Measurements from ENCODE around the gene CNIH2. TPM values are rescaled to one million over a fixed set of nuclear protein-coding genes. Genes with fewer than 3 reads are reported as not detected.
A peak's percentile ranks its signal among the peaks of the same experiment; 100 is the strongest.

Gene CNIH2
- total and polyA plus RNA-seq, 4 donors = 0.18 to 1.1 (median 0.75) TPM; not detected in 1

DNA sequence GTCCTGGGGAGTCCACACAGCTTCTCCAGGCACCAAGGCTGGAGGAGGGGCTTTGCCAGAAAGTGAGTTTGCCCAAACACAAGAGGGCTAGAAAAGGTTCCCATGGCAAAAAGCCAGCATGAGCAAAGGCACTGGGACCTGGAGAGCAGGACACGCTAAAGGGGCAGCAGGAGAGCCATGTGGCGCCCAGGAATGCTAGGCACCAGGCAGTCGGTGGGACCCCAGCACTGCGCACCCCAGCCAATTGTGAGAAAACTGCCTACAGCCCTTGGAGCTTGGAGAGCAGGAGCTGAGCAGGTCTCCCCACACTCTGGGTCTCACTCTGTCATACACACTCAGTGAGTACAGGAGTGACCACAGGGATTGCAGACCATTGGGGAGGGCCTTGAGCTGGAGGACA is 14.7 kb upstream of the CNIH2 start:
- intact Hi-C loops (cut with DNase I) = loop anchor here in 1 of 2 donors (10.0 kb wide), 1 partner anchor 188 kb away; the partner anchor contains the start of gene PACS1
- Histone ChIP-seq H3K4me3 (ENCODE audit: low read length in 2 of 2) (no peak overlapping the region), H3K9me3 (ENCODE audit: control insufficient read depth, low read length) (no peaks in the 10 kb centered on the region), H3K27ac (ENCODE audit: low read depth in 1 of 2, low read length in 2 of 2) (no peak overlapping the region), H3K36me3 (ENCODE audit: control insufficient read depth in 1 of 2, insufficient read depth in 2 of 2, low read length in 1 of 2) (peaks cover 0 to 3% of the 10 kb centered on the region in 2 donors), H3K4me1 (ENCODE audit: control insufficient read depth in 1 of 2, insufficient read depth in 2 of 2, low read length in 2 of 2) (peaks cover 0 to 2% of the 10 kb centered on the region in 2 donors), H3K27me3 (ENCODE audit: control insufficient read depth in 1 of 2, insufficient read depth in 2 of 2, low read length in 1 of 2) (no peaks in the 10 kb centered on the region)
- no peak for DNase-seq
- 84 to 86% methylated on average over 4 of the region's 4 CpGs for WGBS, 2 donors
- ATAC-seq (ENCODE audit: low FRiP score) = no peak

DNA sequence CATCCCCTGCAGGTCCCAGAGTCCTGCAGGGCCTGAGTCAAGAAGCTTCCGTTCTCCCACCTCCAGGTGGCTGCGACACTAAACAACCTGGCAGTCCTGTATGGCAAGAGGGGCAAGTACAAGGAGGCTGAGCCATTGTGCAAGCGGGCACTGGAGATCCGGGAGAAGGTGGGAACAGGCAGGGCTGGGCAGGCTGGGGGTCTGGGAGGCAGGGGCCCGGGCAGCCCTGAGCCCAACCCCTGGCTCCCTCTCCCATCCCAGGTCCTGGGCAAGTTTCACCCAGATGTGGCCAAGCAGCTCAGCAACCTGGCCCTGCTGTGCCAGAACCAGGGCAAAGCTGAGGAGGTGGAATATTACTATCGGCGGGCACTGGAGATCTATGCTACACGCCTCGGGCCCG is 14.2 kb upstream of the CNIH2 start:
- no peaks in the 10 kb centered on the region for H3K27me3 ChIP-seq (ENCODE audit: control insufficient read depth in 1 of 2, insufficient read depth in 2 of 2, low read length in 1 of 2)
- no peak overlapping the region for H3K27ac ChIP-seq (ENCODE audit: low read depth in 1 of 2, low read length in 2 of 2)
- no peak for ATAC-seq (ENCODE audit: low FRiP score)
- peaks cover 0 to 2% of the 10 kb centered on the region in 2 donors for H3K4me1 ChIP-seq (ENCODE audit: control insufficient read depth in 1 of 2, insufficient read depth in 2 of 2, low read length in 2 of 2)
- intact Hi-C loops (cut with DNase I) = loop anchor here in 1 of 2 donors (10.0 kb wide), 1 partner anchor 189 kb away; the partner anchor contains the start of gene PACS1
- no peak for DNase-seq
- no peak overlapping the region for H3K4me3 ChIP-seq (ENCODE audit: low read length in 2 of 2)
- WGBS, 2 donors = 88 to 91% methylated on average over 10 of the region's 10 CpGs
- H3K36me3 ChIP-seq (ENCODE audit: control insufficient read depth in 1 of 2, insufficient read depth in 2 of 2, low read length in 1 of 2) = peaks cover 0 to 3% of the 10 kb centered on the region in 2 donors
- H3K9me3 ChIP-seq (ENCODE audit: control insufficient read depth, low read length) = no peaks in the 10 kb centered on the region

DNA sequence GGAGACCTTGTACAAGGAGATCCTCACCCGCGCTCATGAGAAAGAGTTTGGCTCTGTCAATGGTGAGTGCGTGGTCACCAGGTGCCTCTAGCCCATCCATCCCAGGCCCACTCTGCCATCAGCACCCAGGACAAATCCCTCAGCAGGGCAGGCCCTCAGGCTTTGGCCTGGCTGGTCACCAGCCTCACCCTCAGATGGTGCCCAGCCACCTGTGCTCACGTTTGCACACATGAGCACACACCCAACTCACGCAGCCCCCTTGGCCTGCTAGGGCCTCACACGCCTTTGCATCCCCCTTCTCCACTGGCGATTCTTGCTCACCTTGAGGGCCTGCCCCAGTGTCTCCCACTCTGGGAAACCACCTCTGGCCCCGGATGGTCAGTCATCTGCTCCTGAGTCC is 13.6 kb upstream of the CNIH2 start:
- Histone ChIP-seq H3K4me1 (ENCODE audit: control insufficient read depth in 1 of 2, insufficient read depth in 2 of 2, low read length in 2 of 2) (peaks cover 0 to 2% of the 10 kb centered on the region in 2 donors), H3K27me3 (ENCODE audit: control insufficient read depth in 1 of 2, insufficient read depth in 2 of 2, low read length in 1 of 2) (no peaks in the 10 kb centered on the region), H3K9me3 (ENCODE audit: control insufficient read depth, low read length) (no peaks in the 10 kb centered on the region), H3K4me3 (ENCODE audit: low read length in 2 of 2) (no peak overlapping the region), H3K27ac (ENCODE audit: low read depth in 1 of 2, low read length in 2 of 2) (no peak overlapping the region), H3K36me3 (ENCODE audit: control insufficient read depth in 1 of 2, insufficient read depth in 2 of 2, low read length in 1 of 2) (peaks cover 0 to 3% of the 10 kb centered on the region in 2 donors)
- WGBS, 2 donors = 88 to 92% methylated on average over 8 of the region's 8 CpGs
- DNase-seq = no peak
- intact Hi-C loops (cut with DNase I) = loop anchor here in 1 of 2 donors (10.0 kb wide), 1 partner anchor 190 kb away; the partner anchor contains the start of gene PACS1
- ATAC-seq (ENCODE audit: low FRiP score) = no peak

GRCh38 chr11:66264914-66265313 is 13.1 kb upstream of the CNIH2 start:
- intact Hi-C loops (cut with DNase I) = loop anchor here in 1 of 2 donors (10.0 kb wide), 1 partner anchor 190 kb away; the partner anchor contains the start of gene PACS1
- no peak for DNase-seq
- Histone ChIP-seq H3K9me3 (ENCODE audit: control insufficient read depth, low read length) (no peaks in the 10 kb centered on the region), H3K4me1 (ENCODE audit: control insufficient read depth in 1 of 2, insufficient read depth in 2 of 2, low read length in 2 of 2) (peaks cover 0 to 2% of the 10 kb centered on the region in 2 donors), H3K27ac (ENCODE audit: low read depth in 1 of 2, low read length in 2 of 2) (no peak overlapping the region), H3K4me3 (ENCODE audit: low read length in 2 of 2) (no peak overlapping the region), H3K36me3 (ENCODE audit: control insufficient read depth in 1 of 2, insufficient read depth in 2 of 2, low read length in 1 of 2) (peaks cover 0 to 3% of the 10 kb centered on the region in 2 donors), H3K27me3 (ENCODE audit: control insufficient read depth in 1 of 2, insufficient read depth in 2 of 2, low read length in 1 of 2) (no peaks in the 10 kb centered on the region)
- no peak for ATAC-seq (ENCODE audit: low FRiP score)
- WGBS, 2 donors = 63 to 66% methylated on average over 12 of the region's 12 CpGs

GRCh38 chr11:66265531-66266377 is 12.2 kb upstream of the CNIH2 start:
- ATAC-seq (ENCODE audit: low FRiP score) = no peak
- 93 to 94% methylated on average over 26 of the region's 26 CpGs for WGBS, 2 donors
- H3K4me3 ChIP-seq (ENCODE audit: low read length in 2 of 2) = no peak overlapping the region
- DNase-seq = no peak
- H3K27ac ChIP-seq (ENCODE audit: low read depth in 1 of 2, low read length in 2 of 2) = no peak overlapping the region
- H3K36me3 ChIP-seq (ENCODE audit: control insufficient read depth in 1 of 2, insufficient read depth in 2 of 2, low read length in 1 of 2) = peaks cover 0 to 3% of the 10 kb centered on the region in 2 donors
- intact Hi-C loops (cut with DNase I) = loop anchor here in 1 of 2 donors (10.0 kb wide), 1 partner anchor 191 kb away; the partner anchor contains the start of gene PACS1
- H3K27me3 ChIP-seq (ENCODE audit: control insufficient read depth in 1 of 2, insufficient read depth in 2 of 2, low read length in 1 of 2) = no peaks in the 10 kb centered on the region
- H3K4me1 ChIP-seq (ENCODE audit: control insufficient read depth in 1 of 2, insufficient read depth in 2 of 2, low read length in 2 of 2) = peaks cover 0 to 2% of the 10 kb centered on the region in 2 donors
- no peaks in the 10 kb centered on the region for H3K9me3 ChIP-seq (ENCODE audit: control insufficient read depth, low read length)

- intact Hi-C loops (cut with DNase I) = loop anchor here in 1 of 2 donors (10.0 kb wide), 1 partner anchor 192 kb away; the partner anchor contains the start of gene PACS1
- H3K36me3 ChIP-seq (ENCODE audit: control insufficient read depth in 1 of 2, insufficient read depth in 2 of 2, low read length in 1 of 2) = peaks cover 0 to 3% of the 10 kb centered on the region in 2 donors
- whole genome bisulfite sequencing, 2 donors = 73 to 77% methylated on average over 20 of the region's 20 CpGs
- no peak overlapping the region for H3K27ac ChIP-seq (ENCODE audit: low read depth in 1 of 2, low read length in 2 of 2)
- no peaks in the 10 kb centered on the region for H3K9me3 ChIP-seq (ENCODE audit: control insufficient read depth, low read length)
- DNase-seq (no peak), ATAC-seq (ENCODE audit: low FRiP score) (no peak)
- H3K27me3 ChIP-seq (ENCODE audit: control insufficient read depth in 1 of 2, insufficient read depth in 2 of 2, low read length in 1 of 2) = no peaks in the 10 kb centered on the region
- H3K4me1 ChIP-seq (ENCODE audit: control insufficient read depth in 1 of 2, insufficient read depth in 2 of 2, low read length in 2 of 2) = peaks cover 0 to 2% of the 10 kb centered on the region in 2 donors
- H3K4me3 ChIP-seq (ENCODE audit: low read length in 2 of 2) = no peak overlapping the region
Measured at GRCh38 chr11:66266378-66267038, 11.5 kb upstream of the CNIH2 start.

GRCh38 chr11:66267039-66267378 is 11.0 kb upstream of the CNIH2 start:
- no peak for ATAC-seq (ENCODE audit: low FRiP score)
- no peaks in the 10 kb centered on the region for H3K9me3 ChIP-seq (ENCODE audit: control insufficient read depth, low read length)
- H3K27me3 ChIP-seq (ENCODE audit: control insufficient read depth in 1 of 2, insufficient read depth in 2 of 2, low read length in 1 of 2) = no peaks in the 10 kb centered on the region
- peak overlapping the region; percentile 27 to 39 for H3K4me3 ChIP-seq (ENCODE audit: low read length in 2 of 2)
- intact Hi-C loops (cut with DNase I) = loop anchor here in 1 of 2 donors (10.0 kb wide), 1 partner anchor 192 kb away; the partner anchor contains the start of gene PACS1
- no peak for DNase-seq
- WGBS, 2 donors = 7 to 9% methylated on average over 13 of the region's 13 CpGs
- H3K36me3 ChIP-seq (ENCODE audit: control insufficient read depth in 1 of 2, insufficient read depth in 2 of 2, low read length in 1 of 2) = peaks cover 0 to 3% of the 10 kb centered on the region in 2 donors
- H3K27ac ChIP-seq (ENCODE audit: low read depth in 1 of 2, low read length in 2 of 2) = peak overlapping the region in 1 of 2 donors; percentile 53
- peaks cover 0 to 2% of the 10 kb centered on the region in 2 donors for H3K4me1 ChIP-seq (ENCODE audit: control insufficient read depth in 1 of 2, insufficient read depth in 2 of 2, low read length in 2 of 2)

DNA sequence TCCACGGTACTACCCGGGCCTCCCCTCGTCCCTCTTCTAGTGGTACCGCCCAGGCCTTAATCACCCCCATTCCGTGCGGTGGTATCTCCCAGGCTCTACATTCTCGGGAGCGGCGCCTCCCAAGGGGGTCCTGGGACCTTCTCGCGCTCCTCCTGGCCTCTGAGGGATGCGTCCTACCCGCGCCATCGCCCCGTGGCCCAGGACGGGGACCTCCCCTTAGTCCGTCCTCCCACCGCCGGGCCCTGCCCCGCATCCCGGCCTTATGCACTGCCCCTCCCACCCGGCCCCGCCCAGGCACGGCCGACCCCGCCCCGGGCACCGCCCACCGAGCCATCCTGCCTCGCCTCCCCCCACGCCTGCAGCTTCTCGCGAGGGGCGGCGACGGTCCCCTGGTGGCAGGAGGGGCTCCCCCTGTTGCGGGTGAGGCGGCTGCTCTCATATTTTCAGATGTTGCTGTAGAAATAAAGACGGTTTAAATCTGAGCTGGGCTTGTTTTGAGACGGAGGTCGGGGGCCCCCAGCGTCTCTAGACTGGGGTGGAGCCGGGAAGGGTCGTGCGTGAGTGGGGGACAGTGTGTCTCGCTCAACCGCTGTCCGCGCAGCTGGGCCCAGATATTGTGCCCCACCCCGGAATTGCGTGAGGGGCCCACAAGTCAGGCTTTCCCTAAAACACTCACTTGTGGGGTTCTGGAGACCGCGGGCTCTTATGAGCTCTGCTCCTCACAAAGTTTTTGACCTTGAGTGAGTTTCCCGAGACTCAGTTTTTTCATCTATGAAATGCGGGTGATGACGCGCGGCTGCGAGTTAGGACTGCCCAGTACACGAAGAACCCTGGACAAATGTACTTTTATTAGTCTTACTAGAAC is 10.4 kb upstream of the CNIH2 start:
- peaks cover 0 to 2% of the 10 kb centered on the region in 2 donors for H3K4me1 ChIP-seq (ENCODE audit: control insufficient read depth in 1 of 2, insufficient read depth in 2 of 2, low read length in 2 of 2)
- H3K27ac ChIP-seq (ENCODE audit: low read depth in 1 of 2, low read length in 2 of 2) = peak overlapping the region; percentile 68 to 95
- intact Hi-C loops (cut with DNase I) = loop anchor here in 1 of 2 donors (10.0 kb wide), 1 partner anchor 193 kb away; the partner anchor contains the start of gene PACS1
- H3K36me3 ChIP-seq (ENCODE audit: control insufficient read depth in 1 of 2, insufficient read depth in 2 of 2, low read length in 1 of 2) = peaks cover 0 to 7% of the 10 kb centered on the region in 2 donors
- peak; percentile 92 for ATAC-seq (ENCODE audit: low FRiP score)
- peak; percentile 92 to 97 for DNase-seq
- H3K4me3 ChIP-seq (ENCODE audit: low read length in 2 of 2) = peak overlapping the region; percentile 52 to 81
- WGBS, 2 donors = 0 to 1% methylated on average over 59 to 61 of the region's 61 CpGs
- H3K9me3 ChIP-seq (ENCODE audit: control insufficient read depth, low read length) = no peaks in the 10 kb centered on the region
- no peaks in the 10 kb centered on the region for H3K27me3 ChIP-seq (ENCODE audit: control insufficient read depth in 1 of 2, insufficient read depth in 2 of 2, low read length in 1 of 2)

Measured in aorta (tissue), 5 donors.